ENCODE results near the gene PREX1. TPM values are rescaled to one million over a fixed set of nuclear protein-coding genes. Genes with fewer than 3 reads are reported as not detected.
"Not testable (repeated sequence)": the region's sequence is repeated elsewhere in the genome, so short reads cannot be mapped to it uniquely, and the experiment has no call there.

PREX1 gene
- total RNA-seq, 1 donor = 14.1 TPM

DNA sequence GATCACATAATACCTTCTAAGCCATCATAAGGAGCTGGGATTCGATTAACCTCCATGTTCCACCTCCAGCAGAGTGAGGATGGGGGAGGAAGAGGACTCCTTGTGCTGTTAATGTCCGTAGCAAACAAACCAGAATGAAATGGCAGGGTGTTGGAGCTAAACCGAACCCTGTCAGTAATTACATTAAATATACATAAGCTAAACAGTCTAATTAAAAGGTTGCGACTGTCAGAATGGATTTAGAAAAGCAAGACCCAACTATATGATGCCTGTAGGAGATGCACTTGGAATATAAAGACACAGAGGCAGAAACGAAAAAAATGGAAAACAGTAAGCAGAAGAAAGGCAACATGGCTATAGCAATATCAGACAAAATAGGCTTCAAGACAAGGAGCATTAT is 13.2 kb downstream of the PREX1 start:
- DNase-seq (ENCODE audit: insufficient read length, low spot score, missing footprints) = no peak
- peaks cover 4% of the 10 kb centered on the region for H3K79me2 ChIP-seq (ENCODE audit: insufficient read depth, low read length)
- H3K36me3 ChIP-seq (ENCODE audit: insufficient read depth, low read length) = no peaks in the 10 kb centered on the region
- no peak for TF ChIP-seq CTCF (IDR thresholded peaks at IDR 0.05; ENCODE audit: extremely low read depth, low read depth, low read length)
- H3K27ac ChIP-seq (ENCODE audit: low read depth, low read length) = no peak overlapping the region
- no peaks in the 10 kb centered on the region for H3K27me3 ChIP-seq (ENCODE audit: insufficient read depth, low read length)
- no peak overlapping the region for H2AFZ ChIP-seq (ENCODE audit: low read length)
- H4K20me1 ChIP-seq (ENCODE audit: insufficient read depth, low read length) = peaks cover 4% of the 10 kb centered on the region
- no peak overlapping the region for H3K4me3 ChIP-seq (ENCODE audit: insufficient read depth, low read length)
- no peaks in the 10 kb centered on the region for H3K9me3 ChIP-seq (ENCODE audit: low read depth, low read length)
- peaks cover 4% of the 10 kb centered on the region for H3K4me1 ChIP-seq (ENCODE audit: insufficient read depth, low read length)
- no peak overlapping the region for H3K4me2 ChIP-seq (ENCODE audit: insufficient read depth, low read length)

DNA sequence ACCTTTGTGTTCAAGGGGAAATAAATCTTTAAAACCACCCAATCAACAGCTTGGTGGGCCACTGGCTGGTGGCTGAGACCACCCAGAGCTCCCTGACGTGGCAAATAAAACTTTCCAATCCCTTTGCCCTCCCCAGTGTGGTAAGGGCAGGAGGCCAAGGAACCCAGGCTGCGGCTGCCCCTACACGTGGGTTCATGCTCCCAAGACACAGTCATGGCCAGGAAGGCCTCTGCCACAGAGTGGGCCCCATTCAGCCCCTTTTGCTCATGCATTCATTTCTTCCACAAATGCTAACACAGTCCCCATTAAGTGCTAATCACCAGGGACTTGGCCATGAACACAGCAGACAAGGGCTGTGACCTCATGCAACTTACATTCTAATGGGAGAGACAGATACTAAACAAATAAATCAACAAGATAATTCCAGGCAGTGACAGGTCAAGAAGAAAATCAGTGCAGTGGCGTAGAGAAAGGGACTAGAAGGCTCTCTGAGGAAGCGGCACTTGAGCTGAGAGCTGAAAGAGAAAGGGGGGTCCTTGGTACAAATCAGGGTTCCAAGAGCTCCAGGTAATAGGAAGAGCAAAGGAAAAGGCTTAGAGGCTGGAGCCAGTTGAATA is 13.8 kb downstream of the PREX1 start:
- Histone ChIP-seq H3K4me1 (ENCODE audit: insufficient read depth, low read length) (peaks cover 4% of the 10 kb centered on the region), H3K27ac (ENCODE audit: low read depth, low read length) (no peak overlapping the region), H3K36me3 (ENCODE audit: insufficient read depth, low read length) (no peaks in the 10 kb centered on the region), H3K4me2 (ENCODE audit: insufficient read depth, low read length) (no peak overlapping the region), H3K27me3 (ENCODE audit: insufficient read depth, low read length) (no peaks in the 10 kb centered on the region), H3K9me3 (ENCODE audit: low read depth, low read length) (no peaks in the 10 kb centered on the region), H4K20me1 (ENCODE audit: insufficient read depth, low read length) (peaks cover 4% of the 10 kb centered on the region), H3K79me2 (ENCODE audit: insufficient read depth, low read length) (peaks cover 5% of the 10 kb centered on the region), H2AFZ (ENCODE audit: low read length) (no peak overlapping the region), H3K4me3 (ENCODE audit: insufficient read depth, low read length) (no peak overlapping the region)
- no peak for TF ChIP-seq CTCF (IDR thresholded peaks at IDR 0.05; ENCODE audit: extremely low read depth, low read depth, low read length)
- no peak for DNase-seq (ENCODE audit: insufficient read length, low spot score, missing footprints)

- H4K20me1 ChIP-seq (ENCODE audit: insufficient read depth, low read length) = peaks cover 6% of the 10 kb centered on the region
- H3K4me3 ChIP-seq (ENCODE audit: insufficient read depth, low read length) = no peak overlapping the region
- H3K27me3 ChIP-seq (ENCODE audit: insufficient read depth, low read length) = no peaks in the 10 kb centered on the region
- DNase-seq (ENCODE audit: insufficient read length, low spot score, missing footprints) = no peak
- no peaks in the 10 kb centered on the region for H3K36me3 ChIP-seq (ENCODE audit: insufficient read depth, low read length)
- TF ChIP-seq CTCF (IDR thresholded peaks at IDR 0.05; ENCODE audit: extremely low read depth, low read depth, low read length) = no peak
- H3K27ac ChIP-seq (ENCODE audit: low read depth, low read length) = no peak overlapping the region
- no peak overlapping the region for H3K4me2 ChIP-seq (ENCODE audit: insufficient read depth, low read length)
- H2AFZ ChIP-seq (ENCODE audit: low read length) = no peak overlapping the region
- H3K79me2 ChIP-seq (ENCODE audit: insufficient read depth, low read length) = peaks cover 9% of the 10 kb centered on the region
- no peaks in the 10 kb centered on the region for H3K9me3 ChIP-seq (ENCODE audit: low read depth, low read length)
- peaks cover 4% of the 10 kb centered on the region for H3K4me1 ChIP-seq (ENCODE audit: insufficient read depth, low read length)
Observed at GRCh38 chr20:48813446-48813747, 14.4 kb downstream of the PREX1 start.

GRCh38 chr20:48812600-48813445 is 15.0 kb downstream of the PREX1 start:
- Histone ChIP-seq H3K4me2 (ENCODE audit: insufficient read depth, low read length) (no peak overlapping the region), H4K20me1 (ENCODE audit: insufficient read depth, low read length) (peaks cover 9% of the 10 kb centered on the region), H3K27ac (ENCODE audit: low read depth, low read length) (no peak overlapping the region), H3K4me1 (ENCODE audit: insufficient read depth, low read length) (peaks cover 4% of the 10 kb centered on the region), H3K36me3 (ENCODE audit: insufficient read depth, low read length) (no peaks in the 10 kb centered on the region), H3K79me2 (ENCODE audit: insufficient read depth, low read length) (peaks cover 9% of the 10 kb centered on the region), H3K27me3 (ENCODE audit: insufficient read depth, low read length) (no peaks in the 10 kb centered on the region), H2AFZ (ENCODE audit: low read length) (no peak overlapping the region), H3K9me3 (ENCODE audit: low read depth, low read length) (no peaks in the 10 kb centered on the region), H3K4me3 (ENCODE audit: insufficient read depth, low read length) (no peak overlapping the region)
- no peak for DNase-seq (ENCODE audit: insufficient read length, low spot score, missing footprints)
- no peak for TF ChIP-seq CTCF (IDR thresholded peaks at IDR 0.05; ENCODE audit: extremely low read depth, low read depth, low read length)

- not testable (repeated sequence) for DNase-seq (ENCODE audit: insufficient read length, low spot score, missing footprints); H3K4me2 ChIP-seq (ENCODE audit: insufficient read depth, low read length); H3K27me3 ChIP-seq (ENCODE audit: insufficient read depth, low read length); H3K36me3 ChIP-seq (ENCODE audit: insufficient read depth, low read length); H4K20me1 ChIP-seq (ENCODE audit: insufficient read depth, low read length); H2AFZ ChIP-seq (ENCODE audit: low read length); H3K9me3 ChIP-seq (ENCODE audit: low read depth, low read length); H3K4me3 ChIP-seq (ENCODE audit: insufficient read depth, low read length); H3K79me2 ChIP-seq (ENCODE audit: insufficient read depth, low read length); H3K4me1 ChIP-seq (ENCODE audit: insufficient read depth, low read length); H3K27ac ChIP-seq (ENCODE audit: low read depth, low read length)
Observed at GRCh38 chr20:48812114-48812513, 15.7 kb downstream of the PREX1 start.

Data from osteoblast (primary cell).